ENCODE measurements around the gene FAM98C. TPM values are rescaled to one million over a fixed set of nuclear protein-coding genes. Genes with fewer than 3 reads are reported as not detected.
A peak's percentile ranks its signal among the peaks of the same experiment; 100 is the strongest.

The FAM98C gene
- total RNA-seq, 1 donor from 2014 or later = 11.5 TPM

DNA sequence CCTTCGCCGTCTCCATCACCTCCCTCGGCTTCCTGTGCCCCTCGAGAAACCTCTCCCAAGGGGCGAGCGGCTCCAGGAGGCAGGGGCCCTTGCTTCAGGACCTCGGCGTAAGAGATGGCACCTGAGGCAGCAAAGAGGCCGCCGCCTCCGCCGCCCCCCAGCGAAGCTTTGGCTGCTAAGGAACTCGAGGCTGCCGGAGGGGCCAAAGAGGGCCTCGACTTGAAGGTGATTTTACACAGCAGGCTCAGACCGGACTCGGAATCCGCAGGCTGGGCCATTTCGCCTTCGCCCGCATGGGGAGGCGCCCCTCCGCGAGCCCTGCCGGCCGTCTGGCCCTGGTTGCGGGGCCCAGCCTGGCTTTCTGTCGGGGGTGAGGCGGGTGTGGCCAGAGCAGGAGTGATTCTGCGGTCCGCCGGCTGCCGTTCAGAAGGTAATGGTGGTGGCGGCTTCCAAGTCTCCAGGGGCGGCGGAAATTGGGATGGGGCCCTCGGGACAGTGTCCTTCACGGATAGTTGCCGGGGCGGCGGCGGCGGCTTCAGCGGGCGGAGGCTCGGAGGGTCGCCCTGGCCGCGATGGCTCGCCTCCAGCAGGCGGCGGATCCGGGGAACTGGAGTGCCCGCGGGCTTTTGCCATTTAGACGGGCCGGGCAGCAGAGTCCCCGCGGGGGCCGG is 16.5 kb upstream of the FAM98C start:
- Histone ChIP-seq H3K27me3 (ENCODE audit: low read depth) (peaks cover 45% of the 10 kb centered on the region), H3K36me3 (peaks cover 50% of the 10 kb centered on the region), H3K9me3 (replicated peaks) (no peaks in the 10 kb centered on the region), H3K4me1 (peaks cover 44% of the 10 kb centered on the region), H3K27ac (replicated peaks) (no peak overlapping the region), H3K4me3 (peak overlapping the region; percentile 66)
- DNase-seq = no peak
- TF ChIP-seq, protein P1, sequence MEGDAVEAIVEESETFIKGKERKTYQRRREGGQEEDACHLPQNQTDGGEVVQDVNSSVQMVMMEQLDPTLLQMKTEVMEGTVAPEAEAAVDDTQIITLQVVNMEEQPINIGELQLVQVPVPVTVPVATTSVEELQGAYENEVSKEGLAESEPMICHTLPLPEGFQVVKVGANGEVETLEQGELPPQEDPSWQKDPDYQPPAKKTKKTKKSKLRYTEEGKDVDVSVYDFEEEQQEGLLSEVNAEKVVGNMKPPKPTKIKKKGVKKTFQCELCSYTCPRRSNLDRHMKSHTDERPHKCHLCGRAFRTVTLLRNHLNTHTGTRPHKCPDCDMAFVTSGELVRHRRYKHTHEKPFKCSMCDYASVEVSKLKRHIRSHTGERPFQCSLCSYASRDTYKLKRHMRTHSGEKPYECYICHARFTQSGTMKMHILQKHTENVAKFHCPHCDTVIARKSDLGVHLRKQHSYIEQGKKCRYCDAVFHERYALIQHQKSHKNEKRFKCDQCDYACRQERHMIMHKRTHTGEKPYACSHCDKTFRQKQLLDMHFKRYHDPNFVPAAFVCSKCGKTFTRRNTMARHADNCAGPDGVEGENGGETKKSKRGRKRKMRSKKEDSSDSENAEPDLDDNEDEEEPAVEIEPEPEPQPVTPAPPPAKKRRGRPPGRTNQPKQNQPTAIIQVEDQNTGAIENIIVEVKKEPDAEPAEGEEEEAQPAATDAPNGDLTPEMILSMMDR (IDR thresholded peaks at IDR 0.05; ENCODE audit: borderline replicate concordance) = no peak
- intact Hi-C loops (cut with micrococcal nuclease) = no loop called here

DNA sequence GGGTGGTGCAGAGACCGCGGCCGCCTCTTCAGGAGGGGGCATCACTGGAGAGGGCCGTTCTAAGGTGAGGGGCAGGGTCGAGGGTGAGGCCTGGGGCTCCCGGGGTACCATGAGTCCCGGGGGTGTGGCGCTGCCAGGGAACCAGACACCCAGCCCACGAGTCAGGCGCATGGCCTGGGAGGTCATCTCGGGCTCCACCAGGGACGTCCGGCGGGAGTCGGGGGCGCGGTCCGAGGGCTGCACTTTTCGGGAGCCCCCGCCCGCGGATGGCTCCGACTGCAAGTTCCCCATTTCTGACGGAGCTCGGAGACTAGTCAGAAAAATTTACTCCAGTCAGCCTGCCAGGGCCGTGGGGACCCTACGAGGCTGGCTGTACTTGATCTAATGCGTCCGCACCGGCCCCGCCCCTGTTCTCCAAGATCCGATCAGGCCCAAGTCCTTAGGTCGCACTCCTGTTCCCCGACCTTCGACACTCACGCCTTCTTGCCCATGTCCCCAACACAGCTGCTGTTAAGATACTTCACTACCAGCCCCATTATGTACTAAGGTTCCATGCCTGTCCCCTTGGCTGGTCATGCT is 15.8 kb upstream of the FAM98C start:
- DNase-seq = peak; percentile 36
- Histone ChIP-seq H3K27me3 (ENCODE audit: low read depth) (peaks cover 45% of the 10 kb centered on the region), H3K4me3 (peak overlapping the region; percentile 66), H3K4me1 (peaks cover 44% of the 10 kb centered on the region), H3K36me3 (peaks cover 44% of the 10 kb centered on the region), H3K27ac (replicated peaks) (no peak overlapping the region), H3K9me3 (replicated peaks) (no peaks in the 10 kb centered on the region)
- TF ChIP-seq, protein P1 (IDR thresholded peaks at IDR 0.05; ENCODE audit: borderline replicate concordance) = no peak
- intact Hi-C loops (cut with micrococcal nuclease) = no loop called here

DNA sequence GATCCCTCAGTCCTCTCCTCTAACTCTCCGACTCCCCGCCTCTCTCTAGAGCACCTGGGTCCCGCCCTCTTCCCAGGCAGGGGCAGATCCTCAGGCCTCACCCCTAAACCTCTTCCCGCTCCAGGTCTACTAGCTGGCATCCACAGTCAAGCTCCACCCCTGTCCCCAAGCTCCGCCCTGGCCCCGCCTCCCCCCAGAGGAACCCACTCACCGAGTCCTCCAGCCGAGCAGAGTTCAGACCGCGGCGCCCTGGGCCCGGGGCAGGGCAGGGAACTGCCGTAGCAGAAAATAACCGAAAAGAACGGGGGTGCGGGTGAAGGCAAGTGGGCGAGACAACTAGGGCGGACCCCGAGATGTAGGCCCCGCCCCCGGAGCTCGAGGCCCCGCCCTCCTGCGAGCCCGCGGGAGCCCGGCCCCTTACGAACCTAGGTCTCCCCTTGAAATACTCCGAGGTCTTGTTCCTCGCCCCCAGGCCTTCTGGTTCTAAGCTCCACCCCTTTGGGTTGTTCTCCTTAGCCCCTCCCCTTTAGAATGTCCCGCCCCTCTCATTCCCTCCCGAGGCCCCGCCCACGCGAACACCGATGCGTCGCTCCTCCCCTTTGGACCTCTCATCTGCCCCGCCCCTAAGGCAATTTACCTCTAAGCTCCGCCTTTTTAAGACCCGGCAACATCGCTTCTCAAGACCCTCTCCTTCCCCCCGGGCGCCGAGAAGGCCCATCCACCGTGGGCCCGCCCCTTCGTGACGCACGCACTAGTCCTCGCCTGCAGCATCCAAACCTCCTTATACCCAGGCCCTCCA is 15.1 kb upstream of the FAM98C start, which contains the start of gene GGN:
TSS of gene GGN (minus strand) at position 485 of the 799 bp plus-strand sequence. CDS start 773 bp downstream, outside the sequence.
- Histone ChIP-seq H3K9me3 (replicated peaks) (no peaks in the 10 kb centered on the region), H3K4me3 (peak within 1 kb of the TSS; percentile 66), H3K36me3 (peaks cover 37% of the 10 kb centered on the region), H3K4me1 (peaks cover 44% of the 10 kb centered on the region), H3K27me3 (ENCODE audit: low read depth) (peaks cover 45% of the 10 kb centered on the region), H3K27ac (replicated peaks) (peak within 1 kb of the TSS; percentile 43)
- peak; percentile 74 for DNase-seq
- TF ChIP-seq, protein P1 (IDR thresholded peaks at IDR 0.05; ENCODE audit: borderline replicate concordance) = no peak
- intact Hi-C loops (cut with micrococcal nuclease) = no loop called here

DNA sequence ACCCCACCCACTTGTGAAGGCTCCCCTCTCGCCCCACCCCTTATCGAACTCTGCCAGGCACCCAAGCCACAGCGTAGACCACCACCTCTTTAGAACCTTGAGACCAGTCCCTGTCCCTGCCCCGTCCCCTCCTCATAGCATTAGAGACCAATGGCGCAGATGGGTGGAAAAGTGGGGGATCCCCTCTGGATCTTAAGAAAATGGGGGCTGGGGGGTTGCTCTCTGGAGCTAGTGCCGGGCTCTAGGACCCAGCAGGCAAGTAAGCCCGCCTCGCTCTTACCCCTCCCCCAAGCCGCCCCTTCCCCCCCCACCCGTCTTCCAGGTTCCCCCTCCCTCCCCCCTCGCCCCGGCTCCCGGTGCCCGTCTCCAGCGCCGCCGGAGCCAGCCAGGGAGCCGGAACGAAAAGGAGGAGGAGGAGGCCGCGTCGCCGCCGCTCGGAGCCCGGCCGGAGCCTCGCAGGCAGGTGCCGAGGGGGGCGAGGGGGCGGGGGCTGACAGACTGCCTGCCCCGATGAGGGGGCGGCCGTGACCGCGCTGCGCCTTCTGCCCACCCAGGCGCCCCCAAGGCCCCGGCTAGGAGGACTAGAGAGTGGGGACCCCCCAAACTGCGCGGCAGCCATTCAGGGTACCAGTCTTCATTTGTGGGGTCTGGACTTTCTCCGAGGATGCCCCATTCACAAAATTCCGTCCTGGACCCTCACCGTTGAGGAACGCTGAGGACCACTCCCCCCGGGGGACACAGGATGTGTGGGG is 14.4 kb upstream of the FAM98C start, which contains the start of gene SPRED3:
TSS of gene SPRED3 (plus strand) at position 349 of the 752 bp plus-strand sequence. CDS start 1,606 bp downstream, outside the sequence.
- peaks cover 46% of the 10 kb centered on the region for H3K27me3 ChIP-seq (ENCODE audit: low read depth)
- peak within 1 kb of the TSS; percentile 66 for H3K4me3 ChIP-seq
- peaks cover 44% of the 10 kb centered on the region for H3K4me1 ChIP-seq
- intact Hi-C loops (cut with micrococcal nuclease) = no loop called here
- no peak for DNase-seq
- peak within 1 kb of the TSS; percentile 43 for H3K27ac ChIP-seq (replicated peaks)
- H3K36me3 ChIP-seq = peaks cover 30% of the 10 kb centered on the region
- TF ChIP-seq, protein P1 (IDR thresholded peaks at IDR 0.05; ENCODE audit: borderline replicate concordance) = no peak
- no peaks in the 10 kb centered on the region for H3K9me3 ChIP-seq (replicated peaks)
